HEK293 (cell line): ENCODE measurements around the gene KCNMB2.

ENCODE experiments used
- ZNF202 ChIP-seq: fragments of 450-650 bp; formaldehyde crosslinking; IDR thresholded peaks from 2 replicates; pipeline ENCODE4 v1.5.1; 2016; ENCODE audit warnings: missing biosample characterization, missing genetic modification characterization, borderline replicate concordance
- ZNF777 ChIP-seq: fragments of 450-650 bp; formaldehyde crosslinking; IDR thresholded peaks from 2 replicates; pipeline ENCODE4 v1.5.1; 2017; ENCODE audit warnings: missing biosample characterization, missing genetic modification characterization, borderline replicate concordance
- TF ChIP-seq, protein P1 (sequence below): fragments of 450-650 bp; formaldehyde crosslinking; IDR thresholded peaks from 2 replicates; pipeline ENCODE4 v1.5.1; 2016; ENCODE audit warnings: missing biosample characterization, missing genetic modification characterization
- TF ChIP-seq, protein P2 (sequence below): sonication (generic); formaldehyde crosslinking; IDR thresholded peaks from 2 replicates; pipeline ENCODE4 v1.8.1; 2022; ENCODE audit warnings: mild to moderate bottlenecking, moderate library complexity, missing genetic modification reagents

DNA sequence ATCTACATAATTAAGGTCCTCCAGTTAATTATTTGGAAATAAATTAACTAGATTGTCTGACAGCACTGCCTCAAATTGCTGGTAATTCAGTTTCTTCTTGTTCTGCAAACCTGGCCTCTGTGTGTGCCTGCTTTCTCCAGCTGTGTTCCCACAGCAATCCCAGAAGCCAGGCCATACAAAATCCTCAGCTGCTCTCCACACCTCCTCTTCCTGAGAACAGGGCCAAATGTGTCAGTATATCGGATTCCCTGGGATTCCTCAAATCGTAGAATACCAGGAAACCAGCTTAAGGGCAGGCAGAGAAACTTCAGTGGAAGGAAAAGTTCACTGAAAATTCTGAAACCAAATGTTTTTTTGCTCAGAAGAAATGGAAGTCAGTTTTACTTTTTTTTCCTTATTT is 273.9 kb downstream of the KCNMB2 start:
- TF ChIP-seq, protein P1, sequence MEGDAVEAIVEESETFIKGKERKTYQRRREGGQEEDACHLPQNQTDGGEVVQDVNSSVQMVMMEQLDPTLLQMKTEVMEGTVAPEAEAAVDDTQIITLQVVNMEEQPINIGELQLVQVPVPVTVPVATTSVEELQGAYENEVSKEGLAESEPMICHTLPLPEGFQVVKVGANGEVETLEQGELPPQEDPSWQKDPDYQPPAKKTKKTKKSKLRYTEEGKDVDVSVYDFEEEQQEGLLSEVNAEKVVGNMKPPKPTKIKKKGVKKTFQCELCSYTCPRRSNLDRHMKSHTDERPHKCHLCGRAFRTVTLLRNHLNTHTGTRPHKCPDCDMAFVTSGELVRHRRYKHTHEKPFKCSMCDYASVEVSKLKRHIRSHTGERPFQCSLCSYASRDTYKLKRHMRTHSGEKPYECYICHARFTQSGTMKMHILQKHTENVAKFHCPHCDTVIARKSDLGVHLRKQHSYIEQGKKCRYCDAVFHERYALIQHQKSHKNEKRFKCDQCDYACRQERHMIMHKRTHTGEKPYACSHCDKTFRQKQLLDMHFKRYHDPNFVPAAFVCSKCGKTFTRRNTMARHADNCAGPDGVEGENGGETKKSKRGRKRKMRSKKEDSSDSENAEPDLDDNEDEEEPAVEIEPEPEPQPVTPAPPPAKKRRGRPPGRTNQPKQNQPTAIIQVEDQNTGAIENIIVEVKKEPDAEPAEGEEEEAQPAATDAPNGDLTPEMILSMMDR (tag by site-specific recombination), result no peak
- TF ChIP-seq, protein P2, sequence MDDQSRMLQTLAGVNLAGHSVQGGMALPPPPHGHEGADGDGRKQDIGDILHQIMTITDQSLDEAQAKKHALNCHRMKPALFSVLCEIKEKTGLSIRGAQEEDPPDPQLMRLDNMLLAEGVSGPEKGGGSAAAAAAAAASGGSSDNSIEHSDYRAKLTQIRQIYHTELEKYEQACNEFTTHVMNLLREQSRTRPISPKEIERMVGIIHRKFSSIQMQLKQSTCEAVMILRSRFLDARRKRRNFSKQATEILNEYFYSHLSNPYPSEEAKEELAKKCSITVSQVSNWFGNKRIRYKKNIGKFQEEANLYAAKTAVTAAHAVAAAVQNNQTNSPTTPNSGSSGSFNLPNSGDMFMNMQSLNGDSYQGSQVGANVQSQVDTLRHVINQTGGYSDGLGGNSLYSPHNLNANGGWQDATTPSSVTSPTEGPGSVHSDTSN (CRISPR knock-in tag), result no peak
- no peak for TF ChIP-seq ZNF777 (tag by site-specific recombination)
- no peak for TF ChIP-seq ZNF202
